IMR-90 (cell line): ENCODE results near the gene MED13. TPM values are rescaled to one million over a fixed set of nuclear protein-coding genes. Genes with fewer than 3 reads are reported as not detected.
"Not testable (repeated sequence)": the region's sequence is repeated elsewhere in the genome, so short reads cannot be mapped to it uniquely, and the experiment has no call there.

Experiments used
- ATAC-seq: fragments of 200-7000 bp; cut with Tn5 transposase; 2 replicates; pipeline ENCODE4 v1.9.1; 2020; ENCODE audit warnings: low read depth, mild to moderate bottlenecking, moderate library complexity
- BruUV-seq: library from RNA; stranded (reverse); fragments of 400-500 nt; replicated peaks from 2 replicates; lab custom pipeline; 2021; lab: Mats Ljungman, UMichigan
- CTCF ChIA-PET: fragments of 300-600 bp; formaldehyde crosslinking; extraction: SDS; loops from one replicate; lab custom pipeline; 2021; ENCODE audit warnings: antibody characterized with exemption; lab: Yijun Ruan, JAX
- POLR2A ChIA-PET: fragments of 300-600 bp; sonication (Branson Sonifier 250); formaldehyde crosslinking; loops from one replicate; lab custom pipeline; 2022; ENCODE audit warnings: antibody characterized with exemption; ENCODE audit not compliant: unreplicated experiment; lab: Charles Lee
- DNase-seq: peaks from one replicate; pipeline ENCODE4 v3.0.0; 2013
- H2AFZ ChIP-seq: replicated peaks from 2 replicates; pipeline ENCODE3; 2013; ENCODE audit warnings: low read length, mild to moderate bottlenecking; ENCODE audit not compliant: poor library complexity
- H2AK5ac ChIP-seq: 2 replicates; pipeline ENCODE4 v1.6.1; 2013; ENCODE audit warnings: low read depth, low read length, inconsistent platforms
- H2AK9ac ChIP-seq: replicated peaks from 2 replicates; pipeline ENCODE3; 2013; ENCODE audit warnings: mild to moderate bottlenecking, low read depth, low read length, moderate library complexity; ENCODE audit not compliant: poor library complexity
- H2BK120ac ChIP-seq: 2 replicates; pipeline ENCODE4 v1.6.1; 2013; ENCODE audit warnings: low read depth, low read length, inconsistent platforms
- H2BK15ac ChIP-seq: 3 replicates; pipeline ENCODE4 v1.6.1; 2013; ENCODE audit warnings: low read depth, low read length, inconsistent platforms
- H2BK20ac ChIP-seq: 2 replicates; pipeline ENCODE4 v1.6.1; 2013; ENCODE audit warnings: low read depth, mild to moderate bottlenecking, inconsistent platforms, low read length, moderate library complexity
- H2BK5ac ChIP-seq: 2 replicates; pipeline ENCODE4 v1.6.1; 2013; ENCODE audit warnings: mild to moderate bottlenecking, low read depth, low read length, inconsistent platforms; ENCODE audit not compliant: poor library complexity, severe bottlenecking
- H3K14ac ChIP-seq: replicated peaks from 2 replicates; pipeline ENCODE4 v1.6.1; 2013; ENCODE audit warnings: low read depth, low read length, inconsistent platforms
- H3K18ac ChIP-seq: 2 replicates; pipeline ENCODE4 v1.6.1; 2013; ENCODE audit warnings: low read depth, low read length, control low read depth
- H3K23ac ChIP-seq: 2 replicates; pipeline ENCODE4 v1.6.1; 2013; ENCODE audit warnings: low read depth, low read length, inconsistent platforms
- H3K27ac ChIP-seq: 2 replicates; pipeline ENCODE4 v1.5.1; 2013; ENCODE audit warnings: mild to moderate bottlenecking, control low read depth, low read length; ENCODE audit not compliant: insufficient read depth
- H3K27me3 ChIP-seq: 2 replicates; pipeline ENCODE4 v1.6.1; 2013; ENCODE audit warnings: low read length; ENCODE audit not compliant: control insufficient read depth, insufficient read depth
- H3K36me3 ChIP-seq: 2 replicates; pipeline ENCODE4 v1.6.1; 2013; ENCODE audit warnings: low read length, mixed read lengths; ENCODE audit not compliant: control insufficient read depth, insufficient read depth
- H3K4ac ChIP-seq: 2 replicates; pipeline ENCODE4 v1.6.1; 2013; ENCODE audit warnings: low read depth, low read length, inconsistent platforms
- H3K4me1 ChIP-seq: 2 replicates; pipeline ENCODE4 v1.6.1; 2013; ENCODE audit warnings: low read length, mixed read lengths; ENCODE audit not compliant: control insufficient read depth, insufficient read depth
- H3K4me2 ChIP-seq: 2 replicates; pipeline ENCODE4 v1.6.1; 2013; ENCODE audit warnings: low read depth, mild to moderate bottlenecking, control low read depth, low read length, moderate library complexity
- H3K4me3 ChIP-seq: 2 replicates; pipeline ENCODE4 v1.5.1; 2013; ENCODE audit warnings: low read depth, mild to moderate bottlenecking, control low read depth, low read length, moderate library complexity; ENCODE audit not compliant: insufficient read depth
- H3K56ac ChIP-seq: 2 replicates; pipeline ENCODE4 v1.6.1; 2013; ENCODE audit warnings: low read length, inconsistent platforms; ENCODE audit not compliant: insufficient read depth; ENCODE audit errors: extremely low read depth
- H3K79me1 ChIP-seq, 2 experiments: 2 replicates each; pipeline ENCODE4 v1.6.1; 2013; ENCODE audit warnings: low read length in 2 of 2, inconsistent platforms in 1 of 2, low read depth in 1 of 2
- H3K9ac ChIP-seq: 2 replicates; pipeline ENCODE4 v1.6.1; 2013; ENCODE audit warnings: low read depth, low read length, control low read depth
- H3K9me1 ChIP-seq: 2 replicates; pipeline ENCODE4 v1.6.1; 2013; ENCODE audit warnings: low read length, inconsistent platforms; ENCODE audit not compliant: insufficient read depth
- H3K9me3 ChIP-seq: 2 replicates; pipeline ENCODE4 v1.6.1; 2013; ENCODE audit warnings: low read length; ENCODE audit not compliant: control insufficient read depth, insufficient read depth
- H4K20me1 ChIP-seq: 2 replicates; pipeline ENCODE4 v1.6.1; 2013; ENCODE audit warnings: low read length, inconsistent platforms; ENCODE audit not compliant: insufficient read depth
- H4K5ac ChIP-seq: 2 replicates; pipeline ENCODE4 v1.6.1; 2013; ENCODE audit warnings: mild to moderate bottlenecking, low read depth, low read length, control low read depth
- H4K8ac ChIP-seq, 2 experiments: 2 replicates each; pipeline ENCODE4 v1.6.1; 2013; ENCODE audit warnings: low read depth in 2 of 2, low read length in 2 of 2, control low read depth in 1 of 2, inconsistent platforms in 1 of 2
- H4K91ac ChIP-seq: 2 replicates; pipeline ENCODE4 v1.6.1; 2013; ENCODE audit warnings: low read depth, low read length, inconsistent platforms; ENCODE audit not compliant: insufficient read depth
- WGBS, 2 experiments: methylation state at CpG; one replicate each; pipeline versions ENCODE4 v1.1.5 to v1.1.7; 2013; ENCODE audit warnings: missing lambda C conversion rate in 2 of 2; ENCODE audit not compliant: insufficient read length in 1 of 2; ENCODE audit errors: extremely low coverage in 2 of 2; 5-methylcytosine and 5-hydroxymethylcytosine counted together
- dilution Hi-C: fragments of 300-500 bp; cut with HindIII; formaldehyde crosslinking; loops from one replicate; pipeline ENCODE4 v1.14.3; 2018; ENCODE audit warnings: low sequenced_read_pairs; ENCODE audit not compliant: unreplicated experiment
- in situ Hi-C: fragments of 300-500 bp; cut with MboI; formaldehyde crosslinking; loops from 3 replicates; pipeline ENCODE4 v1.14.3; 2019; ENCODE audit warnings: low sequenced_read_pairs, inconsistent platforms, mixed read lengths
- intact Hi-C: fragments of 100-400 bp; cut with micrococcal nuclease; formaldehyde crosslinking; loops from 2 replicates; pipeline ENCODE4 v1.10.0; 2022
- polyA plus RNA-seq, 3 experiments: library from polyadenylated mRNA; depleted of rRNA; stranded (reverse); fragments of >200 nt; gene quantifications; 2 replicates each; pipeline ENCODE4 v1.2.3, GENCODE V29; 2012; ENCODE audit warnings: low replicate concordance in 1 of 3
- total RNA-seq: library from RNA; depleted of rRNA; stranded (reverse); fragments of >200 nt; gene quantifications from 2 replicates; pipeline ENCODE4 v1.2.3, GENCODE V29; 2012

MED13 gene
- total and polyA plus RNA-seq, 2 of the 4 experiments (the other 2 are of a cell fraction): 9.7 to 67.2 TPM

DNA sequence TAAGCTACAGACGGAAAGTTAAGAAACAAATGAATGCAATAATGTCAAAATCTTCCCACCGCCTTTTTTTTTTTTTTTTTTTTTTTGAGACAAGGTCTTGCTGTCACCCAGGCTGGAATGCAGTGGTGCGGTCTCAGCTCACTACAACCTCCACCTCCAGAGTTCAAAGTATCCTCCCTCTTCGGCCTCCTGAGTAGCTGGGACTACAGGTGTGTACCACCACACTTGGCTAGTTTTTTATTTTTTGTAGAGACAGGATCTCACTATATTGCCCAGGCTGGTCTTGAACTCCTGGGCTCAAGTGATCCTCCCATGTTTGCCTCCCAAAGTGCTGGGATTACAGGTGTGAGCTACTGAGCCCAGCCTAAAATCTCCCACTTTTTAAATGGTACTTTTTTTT lies 66.5 kb downstream of the MED13 start:
- H2AFZ ChIP-seq, H4K91ac ChIP-seq, H2BK20ac ChIP-seq, H3K18ac ChIP-seq, DNase-seq, H3K27me3 ChIP-seq, H3K9me1 ChIP-seq, H4K8ac ChIP-seq, ATAC-seq, dilution Hi-C loops, H2BK120ac ChIP-seq, H2AK9ac ChIP-seq, H2AK5ac ChIP-seq, H3K23ac ChIP-seq, H3K4me2 ChIP-seq, H3K14ac ChIP-seq, H2BK15ac ChIP-seq, H3K27ac ChIP-seq, intact Hi-C loops, H3K4me1 ChIP-seq, BruUV-seq, POLR2A ChIA-PET, H4K5ac ChIP-seq, in situ Hi-C loops, H2BK5ac ChIP-seq, H3K56ac ChIP-seq, H3K4me3 ChIP-seq, H3K9me3 ChIP-seq, H3K4ac ChIP-seq, H3K9ac ChIP-seq: not testable (repeated sequence)
- no CpG with 5 or more reads among the region's 4 CpGs for WGBS, 2 experiments
- Histone ChIP-seq H3K36me3 (peaks cover 12% of the 10 kb centered on the region), H3K79me1 (peaks cover 12 to 43% of the 10 kb centered on the region in 2 experiments), H4K20me1 (peaks cover 20% of the 10 kb centered on the region)
- CTCF ChIA-PET: interaction anchor here (0.6 kb wide), 1 partner anchor 54 kb away, joined by 4 read pairs; no protein-coding TSS in a partner anchor
